Measurements from ENCODE around the gene TRIM40.
"Not testable (repeated sequence)": the region's sequence is repeated elsewhere in the genome, so short reads cannot be mapped to it uniquely, and the experiment has no call there.

The TRIM40 gene

GRCh38 chr6:30113841-30114240 lies 22.1 kb upstream of the TRIM40 start:
- ATAC-seq (ENCODE audit: low read depth) (no peak), DNase-seq (ENCODE audit: low spot score) (no peak)
- Histone ChIP-seq H3K36me3 (ENCODE audit: low read depth) (no peaks in the 10 kb centered on the region), H3K27ac (ENCODE audit: poor library complexity, severe bottlenecking) (no peak overlapping the region), H3K4me3 (ENCODE audit: severe bottlenecking) (no peak overlapping the region), H3K4me1 (ENCODE audit: insufficient read depth, poor library complexity, severe bottlenecking) (peaks cover under 1% of the 10 kb centered on the region), H3K9me3 (ENCODE audit: severe bottlenecking) (no peaks in the 10 kb centered on the region), H3K27me3 (ENCODE audit: insufficient read depth, poor library complexity, severe bottlenecking) (no peaks in the 10 kb centered on the region)
- TF ChIP-seq CTCF (IDR thresholded peaks at IDR 0.05; ENCODE audit: poor library complexity, severe bottlenecking): no peak

GRCh38 chr6:30116724-30117123 lies 19.2 kb upstream of the TRIM40 start:
- no peak for ATAC-seq (ENCODE audit: low read depth)
- no peak for TF ChIP-seq CTCF (IDR thresholded peaks at IDR 0.05; ENCODE audit: poor library complexity, severe bottlenecking)
- no peak for DNase-seq (ENCODE audit: low spot score)
- Histone ChIP-seq H3K4me3 (ENCODE audit: severe bottlenecking) (no peak overlapping the region), H3K9me3 (ENCODE audit: severe bottlenecking) (no peaks in the 10 kb centered on the region), H3K27me3 (ENCODE audit: insufficient read depth, poor library complexity, severe bottlenecking) (no peaks in the 10 kb centered on the region), H3K36me3 (ENCODE audit: low read depth) (no peaks in the 10 kb centered on the region), H3K27ac (ENCODE audit: poor library complexity, severe bottlenecking) (no peak overlapping the region), H3K4me1 (ENCODE audit: insufficient read depth, poor library complexity, severe bottlenecking) (peaks cover 5% of the 10 kb centered on the region)

GRCh38 chr6:30118691-30119090 lies 17.2 kb upstream of the TRIM40 start:
- not testable (repeated sequence) for H3K4me3 ChIP-seq (ENCODE audit: severe bottlenecking); H3K27ac ChIP-seq (ENCODE audit: poor library complexity, severe bottlenecking); H3K27me3 ChIP-seq (ENCODE audit: insufficient read depth, poor library complexity, severe bottlenecking); H3K9me3 ChIP-seq (ENCODE audit: severe bottlenecking); ATAC-seq (ENCODE audit: low read depth); DNase-seq (ENCODE audit: low spot score); H3K36me3 ChIP-seq (ENCODE audit: low read depth); H3K4me1 ChIP-seq (ENCODE audit: insufficient read depth, poor library complexity, severe bottlenecking)

- no peak for TF ChIP-seq CTCF (IDR thresholded peaks at IDR 0.05; ENCODE audit: poor library complexity, severe bottlenecking)
- peaks cover 5% of the 10 kb centered on the region for H3K4me1 ChIP-seq (ENCODE audit: insufficient read depth, poor library complexity, severe bottlenecking)
- H3K9me3 ChIP-seq (ENCODE audit: severe bottlenecking): no peaks in the 10 kb centered on the region
- no peak overlapping the region for H3K4me3 ChIP-seq (ENCODE audit: severe bottlenecking)
- no peak for DNase-seq (ENCODE audit: low spot score)
- no peaks in the 10 kb centered on the region for H3K36me3 ChIP-seq (ENCODE audit: low read depth)
- H3K27ac ChIP-seq (ENCODE audit: poor library complexity, severe bottlenecking): no peak overlapping the region
- ATAC-seq (ENCODE audit: low read depth): no peak
- no peaks in the 10 kb centered on the region for H3K27me3 ChIP-seq (ENCODE audit: insufficient read depth, poor library complexity, severe bottlenecking)
Measured at GRCh38 chr6:30121446-30122366, 14.2 kb upstream of the TRIM40 start.

GRCh38 chr6:30122515-30122914 lies 13.4 kb upstream of the TRIM40 start:
- no peak for ATAC-seq (ENCODE audit: low read depth)
- no peak for TF ChIP-seq CTCF (IDR thresholded peaks at IDR 0.05; ENCODE audit: poor library complexity, severe bottlenecking)
- Histone ChIP-seq H3K4me1 (ENCODE audit: insufficient read depth, poor library complexity, severe bottlenecking) (peaks cover 5% of the 10 kb centered on the region), H3K4me3 (ENCODE audit: severe bottlenecking) (no peak overlapping the region), H3K36me3 (ENCODE audit: low read depth) (no peaks in the 10 kb centered on the region), H3K27me3 (ENCODE audit: insufficient read depth, poor library complexity, severe bottlenecking) (no peaks in the 10 kb centered on the region), H3K27ac (ENCODE audit: poor library complexity, severe bottlenecking) (no peak overlapping the region), H3K9me3 (ENCODE audit: severe bottlenecking) (no peaks in the 10 kb centered on the region)
- DNase-seq (ENCODE audit: low spot score): no peak
